ENCODE data around the gene IL1RAPL2.
"Not testable (repeated sequence)": the region's sequence is repeated elsewhere in the genome, so short reads cannot be mapped to it uniquely, and the experiment has no call there.

The IL1RAPL2 gene

GRCh38 chrX:104914686-104915085 lies 348.7 kb downstream of the IL1RAPL2 start:
- not testable (repeated sequence) for H3K36me3 Mint-ChIP-seq (ENCODE audit: insufficient read depth); H3K4me3 Mint-ChIP-seq; H3K4me1 Mint-ChIP-seq; H3K27ac Mint-ChIP-seq (ENCODE audit: low read depth); H3K9me3 Mint-ChIP-seq; DNase-seq (ENCODE audit: low spot score in 2 of 2); H3K27me3 Mint-ChIP-seq; ATAC-seq (replicated peaks; ENCODE audit: extremely low read depth, poor library complexity, severe bottlenecking)

DNA sequence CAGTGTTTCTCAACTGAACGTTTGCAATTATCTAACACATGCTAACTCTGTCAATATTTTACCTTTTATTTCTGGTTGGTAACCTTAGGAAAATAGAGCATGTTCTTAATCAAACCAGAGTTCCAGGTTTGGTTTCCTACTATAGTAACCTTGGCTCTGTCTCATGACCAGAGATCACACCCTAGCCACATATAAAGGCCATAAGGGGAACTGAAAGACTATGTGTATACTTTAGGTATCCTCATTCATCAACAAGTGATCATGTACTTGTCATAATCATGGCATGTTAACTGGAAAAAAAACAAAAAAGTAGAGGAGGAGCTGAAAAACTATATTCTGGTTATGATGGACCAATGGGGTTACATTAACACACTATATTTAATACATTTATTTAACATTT lies 352.1 kb downstream of the IL1RAPL2 start:
- no peaks in the 10 kb centered on the region for H3K4me1 Mint-ChIP-seq

GRCh38 chrX:104921584-104922205 lies 355.7 kb downstream of the IL1RAPL2 start:
- Mint-ChIP-seq H3K36me3 (ENCODE audit: insufficient read depth) (no peaks in the 10 kb centered on the region), H3K4me3 (no peak overlapping the region), H3K4me1 (no peaks in the 10 kb centered on the region), H3K27me3 (no peaks in the 10 kb centered on the region), H3K9me3 (no peaks in the 10 kb centered on the region), H3K27ac (ENCODE audit: low read depth) (no peak overlapping the region)
- ATAC-seq (replicated peaks; ENCODE audit: extremely low read depth, poor library complexity, severe bottlenecking) (no peak), DNase-seq (ENCODE audit: low spot score in 2 of 2) (no peak)

More for the DNA sequence above, 352.1 kb downstream of the IL1RAPL2 start:
- Mint-ChIP-seq H3K36me3 (ENCODE audit: insufficient read depth) (no peaks in the 10 kb centered on the region), H3K9me3 (no peaks in the 10 kb centered on the region), H3K4me3 (no peak overlapping the region), H3K27me3 (no peaks in the 10 kb centered on the region), H3K27ac (ENCODE audit: low read depth) (no peak overlapping the region)
- ATAC-seq (replicated peaks; ENCODE audit: extremely low read depth, poor library complexity, severe bottlenecking) (no peak), DNase-seq (ENCODE audit: low spot score in 2 of 2) (no peak)

DNA sequence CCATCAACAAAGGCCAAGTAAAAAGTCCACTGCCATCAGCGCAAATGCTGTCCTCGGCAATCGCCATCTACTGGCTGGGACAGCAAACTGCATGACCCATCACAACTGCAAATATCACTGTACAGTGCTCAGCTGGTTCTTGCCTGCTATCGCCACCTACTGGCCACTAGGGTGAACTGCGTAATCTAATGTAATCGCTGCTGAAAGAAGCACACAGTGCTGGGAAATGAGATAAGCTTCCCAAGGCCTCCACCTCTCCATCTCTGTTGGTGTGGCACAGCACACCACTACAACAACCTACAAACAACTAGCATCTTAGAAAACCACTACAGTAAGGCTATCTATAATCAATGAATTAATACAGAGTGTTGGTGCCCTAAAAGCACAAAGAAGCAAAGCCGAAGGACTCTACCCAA lies 356.2 kb downstream of the IL1RAPL2 start:
- H3K9me3 Mint-ChIP-seq, result no peaks in the 10 kb centered on the region
- no peaks in the 10 kb centered on the region for H3K36me3 Mint-ChIP-seq (ENCODE audit: insufficient read depth)
- DNase-seq (ENCODE audit: low spot score in 2 of 2) (peak; percentile 12 to 15), ATAC-seq (replicated peaks; ENCODE audit: extremely low read depth, poor library complexity, severe bottlenecking) (peak; percentile 54)
- no peak overlapping the region for H3K27ac Mint-ChIP-seq (ENCODE audit: low read depth)
- H3K27me3 Mint-ChIP-seq, result no peaks in the 10 kb centered on the region
- no peaks in the 10 kb centered on the region for H3K4me1 Mint-ChIP-seq
- no peak overlapping the region for H3K4me3 Mint-ChIP-seq

DNA sequence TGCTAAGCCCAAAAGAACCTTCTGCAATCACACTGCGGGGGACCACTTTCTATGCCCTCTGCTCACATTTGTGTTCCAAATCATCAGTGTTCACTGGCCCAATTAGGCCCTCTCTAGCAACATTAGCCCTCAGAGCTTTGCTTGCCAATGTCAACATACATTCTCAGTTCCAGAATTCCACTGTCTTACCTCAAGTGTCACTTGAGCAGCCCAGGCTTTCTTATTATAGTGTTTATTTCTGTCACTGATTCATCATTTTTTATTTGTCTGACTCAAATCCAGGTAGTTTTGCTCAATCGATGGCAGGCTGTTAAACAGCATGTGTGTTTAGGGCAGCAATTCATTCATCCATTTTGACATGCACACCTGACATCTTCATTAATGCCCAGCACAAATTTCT lies 363.3 kb downstream of the IL1RAPL2 start:
- H3K27ac Mint-ChIP-seq (ENCODE audit: low read depth), result no peak overlapping the region
- H3K36me3 Mint-ChIP-seq (ENCODE audit: insufficient read depth), result no peaks in the 10 kb centered on the region
- DNase-seq (ENCODE audit: low spot score in 2 of 2) (no peak), ATAC-seq (replicated peaks; ENCODE audit: extremely low read depth, poor library complexity, severe bottlenecking) (no peak)
- no peaks in the 10 kb centered on the region for H3K9me3 Mint-ChIP-seq
- no peaks in the 10 kb centered on the region for H3K27me3 Mint-ChIP-seq
- no peaks in the 10 kb centered on the region for H3K4me1 Mint-ChIP-seq
- no peak overlapping the region for H3K4me3 Mint-ChIP-seq

DNA sequence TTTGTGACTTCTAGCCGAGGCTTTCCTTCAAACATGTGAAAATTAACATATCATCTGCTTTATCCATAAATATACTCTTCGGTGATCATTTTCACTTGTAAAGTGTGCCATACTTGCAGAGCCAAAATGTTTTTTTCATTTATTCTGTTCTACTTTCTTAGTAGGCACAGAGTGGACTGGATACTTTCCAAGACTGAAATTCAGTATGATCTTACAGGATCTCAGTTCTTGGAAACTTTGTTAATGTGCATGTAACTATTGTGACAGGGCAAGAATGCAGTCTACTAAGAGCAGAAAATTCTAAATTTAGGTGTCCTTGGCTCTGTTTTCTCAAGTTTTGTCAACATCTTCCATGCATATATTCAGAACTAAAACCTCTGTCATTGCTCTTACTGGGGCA lies 369.6 kb downstream of the IL1RAPL2 start:
- no peaks in the 10 kb centered on the region for H3K27me3 Mint-ChIP-seq
- H3K27ac Mint-ChIP-seq (ENCODE audit: low read depth), result no peak overlapping the region
- no peak for ATAC-seq (replicated peaks; ENCODE audit: extremely low read depth, poor library complexity, severe bottlenecking)
- H3K4me1 Mint-ChIP-seq, result no peaks in the 10 kb centered on the region
- no peak for DNase-seq (ENCODE audit: low spot score in 2 of 2)
- H3K36me3 Mint-ChIP-seq (ENCODE audit: insufficient read depth), result no peaks in the 10 kb centered on the region
- no peak overlapping the region for H3K4me3 Mint-ChIP-seq
- H3K9me3 Mint-ChIP-seq, result no peaks in the 10 kb centered on the region

GRCh38 chrX:104953251-104953650 lies 387.3 kb downstream of the IL1RAPL2 start:
- DNase-seq (ENCODE audit: low spot score in 2 of 2) (no peak), ATAC-seq (replicated peaks; ENCODE audit: extremely low read depth, poor library complexity, severe bottlenecking) (no peak)
- no peaks in the 10 kb centered on the region for H3K9me3 Mint-ChIP-seq
- H3K27me3 Mint-ChIP-seq, result no peaks in the 10 kb centered on the region
- no peak overlapping the region for H3K4me3 Mint-ChIP-seq
- no peak overlapping the region for H3K27ac Mint-ChIP-seq (ENCODE audit: low read depth)
- no peaks in the 10 kb centered on the region for H3K36me3 Mint-ChIP-seq (ENCODE audit: insufficient read depth)
- H3K4me1 Mint-ChIP-seq, result no peaks in the 10 kb centered on the region

DNA sequence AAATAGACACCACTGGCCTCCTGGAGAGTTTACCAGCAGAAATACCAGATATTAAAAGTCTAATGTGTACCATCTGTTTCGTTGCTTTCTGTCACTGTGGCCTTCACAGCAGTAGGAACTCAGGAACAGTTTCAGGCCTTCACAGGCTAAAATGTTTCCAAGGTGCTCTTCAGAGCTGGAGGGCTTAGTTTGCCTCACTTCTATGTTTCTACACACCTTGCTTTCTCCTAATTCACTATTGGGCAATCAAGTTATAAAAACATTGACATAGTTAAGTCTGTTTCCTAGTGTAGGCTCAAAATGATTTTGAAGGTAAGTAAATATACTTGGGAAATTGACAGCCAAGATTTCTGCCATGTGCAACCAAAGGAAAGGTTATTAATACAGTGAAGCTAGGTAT lies 395.9 kb downstream of the IL1RAPL2 start:
- no peak overlapping the region for H3K4me3 Mint-ChIP-seq
- H3K9me3 Mint-ChIP-seq, result no peaks in the 10 kb centered on the region
- DNase-seq (ENCODE audit: low spot score in 2 of 2) (no peak), ATAC-seq (replicated peaks; ENCODE audit: extremely low read depth, poor library complexity, severe bottlenecking) (no peak)
- H3K36me3 Mint-ChIP-seq (ENCODE audit: insufficient read depth), result no peaks in the 10 kb centered on the region
- no peak overlapping the region for H3K27ac Mint-ChIP-seq (ENCODE audit: low read depth)
- no peaks in the 10 kb centered on the region for H3K27me3 Mint-ChIP-seq
- no peaks in the 10 kb centered on the region for H3K4me1 Mint-ChIP-seq

DNA sequence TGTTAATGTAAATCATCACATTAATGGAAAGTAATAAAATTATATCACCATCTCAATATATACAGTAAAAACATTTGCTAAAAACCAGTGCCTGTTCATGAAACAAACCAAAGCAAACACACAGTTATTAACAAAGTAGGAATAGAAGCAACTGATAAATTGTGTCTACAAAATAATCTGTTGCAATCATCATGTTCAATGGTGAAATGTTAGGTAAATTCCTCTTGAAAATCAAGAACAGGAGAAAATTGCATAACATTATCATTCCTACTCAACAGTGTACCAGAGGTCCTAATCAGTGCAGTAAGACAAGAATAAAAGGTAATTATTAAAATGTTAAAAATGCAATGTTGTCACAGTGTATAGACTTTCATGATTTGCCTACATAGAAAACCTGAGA lies 402.2 kb downstream of the IL1RAPL2 start:
- H3K27ac Mint-ChIP-seq (ENCODE audit: low read depth), result no peak overlapping the region
- no peak for ATAC-seq (replicated peaks; ENCODE audit: extremely low read depth, poor library complexity, severe bottlenecking)
- H3K9me3 Mint-ChIP-seq, result no peaks in the 10 kb centered on the region
- H3K4me3 Mint-ChIP-seq, result no peak overlapping the region
- no peaks in the 10 kb centered on the region for H3K4me1 Mint-ChIP-seq
- no peaks in the 10 kb centered on the region for H3K27me3 Mint-ChIP-seq
- DNase-seq (ENCODE audit: low spot score in 2 of 2), result no peak
- H3K36me3 Mint-ChIP-seq (ENCODE audit: insufficient read depth), result no peaks in the 10 kb centered on the region

DNA sequence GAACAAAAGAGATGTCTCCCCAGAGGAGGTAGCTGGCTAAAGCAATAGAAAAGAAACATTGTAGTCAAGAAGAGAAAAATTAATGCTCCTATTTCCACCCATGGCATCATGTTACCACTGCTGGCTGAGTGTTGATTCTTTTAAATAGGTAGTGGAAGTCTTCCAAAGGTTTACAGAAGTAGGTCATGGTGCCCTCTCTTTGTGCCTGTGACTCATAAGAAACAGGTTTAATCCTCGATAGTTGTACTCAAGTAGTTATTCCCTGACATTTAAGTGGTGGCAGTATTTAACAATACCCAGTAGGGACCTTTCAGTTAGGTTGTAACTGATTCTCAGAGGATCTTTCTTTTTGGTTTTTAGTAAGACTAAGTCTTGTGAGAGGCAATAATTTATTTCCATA lies 406.7 kb downstream of the IL1RAPL2 start:
- Mint-ChIP-seq H3K27ac (ENCODE audit: low read depth) (no peak overlapping the region), H3K4me1 (no peaks in the 10 kb centered on the region), H3K9me3 (no peaks in the 10 kb centered on the region), H3K27me3 (no peaks in the 10 kb centered on the region), H3K4me3 (no peak overlapping the region), H3K36me3 (ENCODE audit: insufficient read depth) (no peaks in the 10 kb centered on the region)
- no peak for DNase-seq (ENCODE audit: low spot score in 2 of 2)
- ATAC-seq (replicated peaks; ENCODE audit: extremely low read depth, poor library complexity, severe bottlenecking), result no peak

- no peaks in the 10 kb centered on the region for H3K4me1 Mint-ChIP-seq
- H3K4me3 Mint-ChIP-seq, result no peak overlapping the region
- H3K9me3 Mint-ChIP-seq, result no peaks in the 10 kb centered on the region
- no peaks in the 10 kb centered on the region for H3K36me3 Mint-ChIP-seq (ENCODE audit: insufficient read depth)
- ATAC-seq (replicated peaks; ENCODE audit: extremely low read depth, poor library complexity, severe bottlenecking) (no peak), DNase-seq (ENCODE audit: low spot score in 2 of 2) (no peak)
- H3K27ac Mint-ChIP-seq (ENCODE audit: low read depth), result no peak overlapping the region
- no peaks in the 10 kb centered on the region for H3K27me3 Mint-ChIP-seq
These were observed 421.1 kb downstream of the IL1RAPL2 start for GRCh38 chrX:104987063-104987462.

GRCh38 chrX:104988038-104988437 lies 422.0 kb downstream of the IL1RAPL2 start:
- Mint-ChIP-seq H3K27ac (ENCODE audit: low read depth) (no peak overlapping the region), H3K27me3 (no peaks in the 10 kb centered on the region), H3K9me3 (no peaks in the 10 kb centered on the region), H3K36me3 (ENCODE audit: insufficient read depth) (no peaks in the 10 kb centered on the region), H3K4me1 (no peaks in the 10 kb centered on the region), H3K4me3 (no peak overlapping the region)
- ATAC-seq (replicated peaks; ENCODE audit: extremely low read depth, poor library complexity, severe bottlenecking), result no peak
- no peak for DNase-seq (ENCODE audit: low spot score in 2 of 2)

DNA sequence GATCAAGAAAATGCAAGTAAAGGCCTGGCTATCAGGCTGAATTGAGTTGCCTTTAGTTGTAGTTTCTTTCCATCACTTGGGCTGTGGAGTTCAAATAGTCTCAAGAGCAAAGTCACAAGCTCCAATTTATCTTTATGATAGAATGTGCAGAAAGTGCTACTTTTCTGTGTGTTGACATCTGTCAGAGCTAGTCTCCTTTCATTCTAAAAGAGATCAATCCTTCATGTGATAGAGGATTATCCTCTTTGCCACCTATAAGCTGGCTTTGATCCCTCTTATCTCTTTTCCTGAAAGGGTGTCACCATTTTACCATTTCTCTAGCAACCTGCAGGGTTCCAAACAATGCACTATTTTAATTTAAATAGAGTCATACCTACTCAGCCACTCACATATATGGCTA lies 429.5 kb downstream of the IL1RAPL2 start:
- Mint-ChIP-seq H3K4me1 (no peaks in the 10 kb centered on the region), H3K4me3 (no peak overlapping the region), H3K27me3 (no peaks in the 10 kb centered on the region), H3K27ac (ENCODE audit: low read depth) (no peak overlapping the region), H3K36me3 (ENCODE audit: insufficient read depth) (no peaks in the 10 kb centered on the region), H3K9me3 (peaks cover 17% of the 10 kb centered on the region)
- DNase-seq (ENCODE audit: low spot score in 2 of 2), result no peak
- ATAC-seq (replicated peaks; ENCODE audit: extremely low read depth, poor library complexity, severe bottlenecking), result no peak

DNA sequence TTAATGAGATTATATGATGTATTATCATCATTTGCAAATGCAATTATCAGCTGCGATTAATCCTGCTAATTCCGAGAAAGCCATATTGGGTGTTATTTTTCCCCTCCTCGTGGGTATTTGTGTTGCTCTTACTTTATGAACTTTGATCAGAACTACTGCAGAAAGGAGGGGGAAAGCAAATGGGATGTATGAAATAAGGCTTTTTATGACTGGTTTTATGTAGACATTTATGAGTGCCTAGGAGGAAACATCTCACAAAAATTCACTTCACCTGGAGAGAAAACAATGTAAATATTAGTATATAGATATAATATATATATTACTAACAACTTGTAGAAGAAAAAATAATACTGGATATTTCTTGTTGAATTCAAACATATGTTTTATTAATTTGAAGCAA lies 440.1 kb downstream of the IL1RAPL2 start:
- Mint-ChIP-seq H3K36me3 (ENCODE audit: insufficient read depth) (no peaks in the 10 kb centered on the region), H3K27ac (ENCODE audit: low read depth) (no peak overlapping the region)

More for the DNA sequence above, 440.1 kb downstream of the IL1RAPL2 start:
- Mint-ChIP-seq H3K4me3 (no peak overlapping the region), H3K9me3 (peaks cover 14% of the 10 kb centered on the region), H3K27me3 (no peaks in the 10 kb centered on the region), H3K4me1 (no peaks in the 10 kb centered on the region)
- DNase-seq (ENCODE audit: low spot score in 2 of 2), result no peak
- ATAC-seq (replicated peaks; ENCODE audit: extremely low read depth, poor library complexity, severe bottlenecking), result no peak
